IMR-90 (cell line): Measurements from ENCODE around the gene FNDC3A. TPM values are rescaled to one million over a fixed set of nuclear protein-coding genes. Genes with fewer than 3 reads are reported as not detected.

ENCODE experiments used
- ATAC-seq: fragments of 200-7000 bp; cut with Tn5 transposase; 2 replicates; pipeline ENCODE4 v1.9.1; 2020; ENCODE audit warnings: low read depth, mild to moderate bottlenecking, moderate library complexity
- BruUV-seq: library from RNA; stranded (reverse); fragments of 400-500 nt; replicated peaks from 2 replicates; lab custom pipeline; 2021; lab: Mats Ljungman, UMichigan
- CTCF ChIA-PET: fragments of 300-600 bp; formaldehyde crosslinking; extraction: SDS; loops from one replicate; lab custom pipeline; 2021; ENCODE audit warnings: antibody characterized with exemption; lab: Yijun Ruan, JAX
- POLR2A ChIA-PET: fragments of 300-600 bp; sonication (Branson Sonifier 250); formaldehyde crosslinking; loops from one replicate; lab custom pipeline; 2022; ENCODE audit warnings: antibody characterized with exemption; ENCODE audit not compliant: unreplicated experiment; lab: Charles Lee
- DNase-seq: peaks from one replicate; pipeline ENCODE4 v3.0.0; 2013
- H2AFZ ChIP-seq: replicated peaks from 2 replicates; pipeline ENCODE3; 2013; ENCODE audit warnings: low read length, mild to moderate bottlenecking; ENCODE audit not compliant: poor library complexity
- H2AK5ac ChIP-seq: 2 replicates; pipeline ENCODE4 v1.6.1; 2013; ENCODE audit warnings: low read depth, low read length, inconsistent platforms
- H2AK9ac ChIP-seq: replicated peaks from 2 replicates; pipeline ENCODE3; 2013; ENCODE audit warnings: mild to moderate bottlenecking, low read depth, low read length, moderate library complexity; ENCODE audit not compliant: poor library complexity
- H2BK120ac ChIP-seq: 2 replicates; pipeline ENCODE4 v1.6.1; 2013; ENCODE audit warnings: low read depth, low read length, inconsistent platforms
- H2BK15ac ChIP-seq: 3 replicates; pipeline ENCODE4 v1.6.1; 2013; ENCODE audit warnings: low read depth, low read length, inconsistent platforms
- H2BK20ac ChIP-seq: 2 replicates; pipeline ENCODE4 v1.6.1; 2013; ENCODE audit warnings: low read depth, mild to moderate bottlenecking, inconsistent platforms, low read length, moderate library complexity
- H2BK5ac ChIP-seq: 2 replicates; pipeline ENCODE4 v1.6.1; 2013; ENCODE audit warnings: mild to moderate bottlenecking, low read depth, low read length, inconsistent platforms; ENCODE audit not compliant: poor library complexity, severe bottlenecking
- H3K14ac ChIP-seq: replicated peaks from 2 replicates; pipeline ENCODE4 v1.6.1; 2013; ENCODE audit warnings: low read depth, low read length, inconsistent platforms
- H3K18ac ChIP-seq: 2 replicates; pipeline ENCODE4 v1.6.1; 2013; ENCODE audit warnings: low read depth, low read length, control low read depth
- H3K23ac ChIP-seq: 2 replicates; pipeline ENCODE4 v1.6.1; 2013; ENCODE audit warnings: low read depth, low read length, inconsistent platforms
- H3K27ac ChIP-seq: 2 replicates; pipeline ENCODE4 v1.5.1; 2013; ENCODE audit warnings: mild to moderate bottlenecking, control low read depth, low read length; ENCODE audit not compliant: insufficient read depth
- H3K27me3 ChIP-seq: 2 replicates; pipeline ENCODE4 v1.6.1; 2013; ENCODE audit warnings: low read length; ENCODE audit not compliant: control insufficient read depth, insufficient read depth
- H3K36me3 ChIP-seq: 2 replicates; pipeline ENCODE4 v1.6.1; 2013; ENCODE audit warnings: low read length, mixed read lengths; ENCODE audit not compliant: control insufficient read depth, insufficient read depth
- H3K4ac ChIP-seq: 2 replicates; pipeline ENCODE4 v1.6.1; 2013; ENCODE audit warnings: low read depth, low read length, inconsistent platforms
- H3K4me1 ChIP-seq: 2 replicates; pipeline ENCODE4 v1.6.1; 2013; ENCODE audit warnings: low read length, mixed read lengths; ENCODE audit not compliant: control insufficient read depth, insufficient read depth
- H3K4me2 ChIP-seq: 2 replicates; pipeline ENCODE4 v1.6.1; 2013; ENCODE audit warnings: low read depth, mild to moderate bottlenecking, control low read depth, low read length, moderate library complexity
- H3K4me3 ChIP-seq: 2 replicates; pipeline ENCODE4 v1.5.1; 2013; ENCODE audit warnings: low read depth, mild to moderate bottlenecking, control low read depth, low read length, moderate library complexity; ENCODE audit not compliant: insufficient read depth
- H3K56ac ChIP-seq: 2 replicates; pipeline ENCODE4 v1.6.1; 2013; ENCODE audit warnings: low read length, inconsistent platforms; ENCODE audit not compliant: insufficient read depth; ENCODE audit errors: extremely low read depth
- H3K79me1 ChIP-seq, 2 experiments: 2 replicates each; pipeline ENCODE4 v1.6.1; 2013; ENCODE audit warnings: low read length in 2 of 2, inconsistent platforms in 1 of 2, low read depth in 1 of 2
- H3K9ac ChIP-seq: 2 replicates; pipeline ENCODE4 v1.6.1; 2013; ENCODE audit warnings: low read depth, low read length, control low read depth
- H3K9me1 ChIP-seq: 2 replicates; pipeline ENCODE4 v1.6.1; 2013; ENCODE audit warnings: low read length, inconsistent platforms; ENCODE audit not compliant: insufficient read depth
- H3K9me3 ChIP-seq: 2 replicates; pipeline ENCODE4 v1.6.1; 2013; ENCODE audit warnings: low read length; ENCODE audit not compliant: control insufficient read depth, insufficient read depth
- H4K20me1 ChIP-seq: 2 replicates; pipeline ENCODE4 v1.6.1; 2013; ENCODE audit warnings: low read length, inconsistent platforms; ENCODE audit not compliant: insufficient read depth
- H4K5ac ChIP-seq: 2 replicates; pipeline ENCODE4 v1.6.1; 2013; ENCODE audit warnings: mild to moderate bottlenecking, low read depth, low read length, control low read depth
- H4K8ac ChIP-seq, 2 experiments: 2 replicates each; pipeline ENCODE4 v1.6.1; 2013; ENCODE audit warnings: low read depth in 2 of 2, low read length in 2 of 2, control low read depth in 1 of 2, inconsistent platforms in 1 of 2
- H4K91ac ChIP-seq: 2 replicates; pipeline ENCODE4 v1.6.1; 2013; ENCODE audit warnings: low read depth, low read length, inconsistent platforms; ENCODE audit not compliant: insufficient read depth
- CHD1 ChIP-seq: IDR thresholded peaks from 2 replicates; pipeline ENCODE4 v1.6.1; 2012; ENCODE audit warnings: low read depth, low read length, improper control_type of control experiment
- MAFK ChIP-seq: IDR thresholded peaks from 2 replicates; pipeline ENCODE4 v1.6.1; 2012; ENCODE audit warnings: low read depth, low read length, improper control_type of control experiment
- RAD21 ChIP-seq: IDR thresholded peaks from 2 replicates; pipeline ENCODE4 v1.6.1; 2012; ENCODE audit warnings: low read length, improper control_type of control experiment
- RFX5 ChIP-seq: IDR thresholded peaks from 2 replicates; pipeline ENCODE4 v1.8.0; 2012; ENCODE audit warnings: low read depth, mild to moderate bottlenecking, low read length, moderate library complexity
- USF2 ChIP-seq: fragments of 150-350 bp; IDR thresholded peaks from 2 replicates; pipeline ENCODE4 v1.6.1; 2017; ENCODE audit warnings: mild to moderate bottlenecking, antibody characterized with exemption, low read length, low read depth
- WGBS, 2 experiments: methylation state at CpG; one replicate each; pipeline versions ENCODE4 v1.1.5 to v1.1.7; 2013; ENCODE audit warnings: missing lambda C conversion rate in 2 of 2; ENCODE audit not compliant: insufficient read length in 1 of 2; ENCODE audit errors: extremely low coverage in 2 of 2; 5-methylcytosine and 5-hydroxymethylcytosine counted together
- dilution Hi-C: fragments of 300-500 bp; cut with HindIII; formaldehyde crosslinking; loops from one replicate; pipeline ENCODE4 v1.14.3; 2018; ENCODE audit warnings: low sequenced_read_pairs; ENCODE audit not compliant: unreplicated experiment
- in situ Hi-C: fragments of 300-500 bp; cut with MboI; formaldehyde crosslinking; loops from 3 replicates; pipeline ENCODE4 v1.14.3; 2019; ENCODE audit warnings: low sequenced_read_pairs, inconsistent platforms, mixed read lengths
- intact Hi-C: fragments of 100-400 bp; cut with micrococcal nuclease; formaldehyde crosslinking; loops from 2 replicates; pipeline ENCODE4 v1.10.0; 2022
- polyA plus RNA-seq, 3 experiments: library from polyadenylated mRNA; depleted of rRNA; stranded (reverse); fragments of >200 nt; gene quantifications; 2 replicates each; pipeline ENCODE4 v1.2.3, GENCODE V29; 2012; ENCODE audit warnings: low replicate concordance in 1 of 3
- total RNA-seq: library from RNA; depleted of rRNA; stranded (reverse); fragments of >200 nt; gene quantifications from 2 replicates; pipeline ENCODE4 v1.2.3, GENCODE V29; 2012
- TF ChIP-seq, protein P1 (sequence below): fragments of 150-350 bp; IDR thresholded peaks from 2 replicates; pipeline ENCODE4 v1.6.1; 2016; ENCODE audit warnings: low read depth, mild to moderate bottlenecking, low read length, moderate library complexity, borderline replicate concordance

FNDC3A gene
- total and polyA plus RNA-seq, 2 of the 4 experiments (the other 2 are of a cell fraction): 29.2 to 60.4 TPM

- no peak overlapping the region for H2AK9ac ChIP-seq
- no peak overlapping the region for H3K56ac ChIP-seq
- H2BK5ac ChIP-seq: no peak overlapping the region
- no peak for TF ChIP-seq CHD1
- TF ChIP-seq, protein P1, sequence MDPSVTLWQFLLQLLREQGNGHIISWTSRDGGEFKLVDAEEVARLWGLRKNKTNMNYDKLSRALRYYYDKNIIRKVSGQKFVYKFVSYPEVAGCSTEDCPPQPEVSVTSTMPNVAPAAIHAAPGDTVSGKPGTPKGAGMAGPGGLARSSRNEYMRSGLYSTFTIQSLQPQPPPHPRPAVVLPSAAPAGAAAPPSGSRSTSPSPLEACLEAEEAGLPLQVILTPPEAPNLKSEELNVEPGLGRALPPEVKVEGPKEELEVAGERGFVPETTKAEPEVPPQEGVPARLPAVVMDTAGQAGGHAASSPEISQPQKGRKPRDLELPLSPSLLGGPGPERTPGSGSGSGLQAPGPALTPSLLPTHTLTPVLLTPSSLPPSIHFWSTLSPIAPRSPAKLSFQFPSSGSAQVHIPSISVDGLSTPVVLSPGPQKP: no peak
- TF ChIP-seq MAFK: no peak
- TF ChIP-seq USF2: no peak
- no peak for TF ChIP-seq RFX5
- TF ChIP-seq RAD21: no peak
- intact Hi-C loops: no loop called here
- no peaks in the 10 kb centered on the region for H4K20me1 ChIP-seq
- H3K14ac ChIP-seq: no peak overlapping the region
- ChIA-PET CTCF (no interaction called here), POLR2A (no interaction called here)
- H3K4ac ChIP-seq: no peak overlapping the region
- no peak overlapping the region for H3K18ac ChIP-seq
- H3K4me3 ChIP-seq: no peak overlapping the region
- ATAC-seq (no peak), DNase-seq (no peak)
- no peak overlapping the region for H2BK20ac ChIP-seq
- no TSS peak for BruUV-seq
- no peak overlapping the region for H4K5ac ChIP-seq
- H3K9ac ChIP-seq: no peak overlapping the region
- H2AK5ac ChIP-seq: no peak overlapping the region
- no peak overlapping the region for H2BK120ac ChIP-seq
- H2BK15ac ChIP-seq: no peak overlapping the region
- no peak overlapping the region for H3K27ac ChIP-seq
- no peaks in the 10 kb centered on the region for H3K27me3 ChIP-seq
- peaks cover 15 to 33% of the 10 kb centered on the region in 2 experiments for H3K79me1 ChIP-seq
- H3K9me3 ChIP-seq: no peaks in the 10 kb centered on the region
- dilution Hi-C loops: no loop called here
- no peak overlapping the region for H4K91ac ChIP-seq
- no peaks in the 10 kb centered on the region for H3K4me1 ChIP-seq
- 0 out of 2 replicates have a peak, but pooled peaks cover 3% of the 10 kb centered on the region for H3K36me3 ChIP-seq
- H3K4me2 ChIP-seq: no peak overlapping the region
- H3K9me1 ChIP-seq: no peaks in the 10 kb centered on the region
- no peak overlapping the region for H3K23ac ChIP-seq
- no CpG with 5 or more reads among the region's 2 CpGs for WGBS, 2 experiments
- in situ Hi-C loops: no loop called here
- H4K8ac ChIP-seq: no peak overlapping the region
- H2AFZ ChIP-seq: no peak overlapping the region
Measured at GRCh38 chr13:49030213-49030612, 54.5 kb downstream of the FNDC3A start.
